ENCODE results near the gene MINDY2.
"Not testable (repeated sequence)": the region's sequence is repeated elsewhere in the genome, so short reads cannot be mapped to it uniquely, and the experiment has no call there.

Gene MINDY2

GRCh38 chr15:58752716-58753115 lies 18.4 kb upstream of the MINDY2 start:
- FAIRE-seq, result no peak

DNA sequence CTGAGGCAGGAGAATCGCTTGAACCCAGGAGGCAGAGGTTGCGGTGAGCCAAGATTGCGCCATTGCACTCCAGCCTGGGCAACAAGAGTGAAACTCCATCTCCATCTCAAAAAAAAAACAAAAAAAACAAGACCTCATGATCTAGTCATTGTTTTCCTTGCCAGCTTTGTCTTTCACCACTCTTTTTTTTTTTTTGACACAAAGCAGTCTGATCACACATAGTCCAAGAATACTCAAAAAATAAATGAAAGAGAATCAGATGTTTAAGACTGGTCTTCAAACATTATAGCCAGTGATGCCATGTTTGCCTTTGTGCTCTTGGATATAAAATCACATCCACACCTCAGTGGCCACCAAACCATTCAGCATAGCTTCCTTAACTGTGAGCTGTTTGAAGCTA lies 15.8 kb upstream of the MINDY2 start:
- FAIRE-seq, result no peak

GRCh38 chr15:58755956-58756355 lies 15.1 kb upstream of the MINDY2 start:
- FAIRE-seq, result no peak

DNA sequence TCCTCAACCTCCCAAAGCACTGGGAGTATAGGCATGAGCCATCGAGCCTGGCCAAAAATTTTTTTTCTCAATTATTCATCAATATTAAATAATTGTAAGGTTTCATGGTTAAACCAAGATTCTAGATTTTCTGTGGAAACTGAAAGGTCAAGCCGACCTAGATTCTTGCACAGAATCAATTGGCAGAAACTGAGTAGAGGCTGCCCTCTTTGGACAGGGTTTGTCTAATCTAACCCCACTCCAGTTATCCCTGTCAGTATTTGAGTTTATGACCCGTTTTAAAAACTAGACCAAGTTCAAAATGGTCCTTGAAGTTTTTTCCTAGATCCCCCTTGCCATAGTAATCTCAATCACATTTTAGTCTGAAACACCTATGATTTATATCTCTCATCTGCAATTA lies 13.0 kb upstream of the MINDY2 start:
- no peak for FAIRE-seq

- FAIRE-seq, result no peak
These were observed 10.6 kb upstream of the MINDY2 start for GRCh38 chr15:58760385-58761009.

GRCh38 chr15:58761010-58761388 lies 10.1 kb upstream of the MINDY2 start:
- FAIRE-seq, result no peak

DNA sequence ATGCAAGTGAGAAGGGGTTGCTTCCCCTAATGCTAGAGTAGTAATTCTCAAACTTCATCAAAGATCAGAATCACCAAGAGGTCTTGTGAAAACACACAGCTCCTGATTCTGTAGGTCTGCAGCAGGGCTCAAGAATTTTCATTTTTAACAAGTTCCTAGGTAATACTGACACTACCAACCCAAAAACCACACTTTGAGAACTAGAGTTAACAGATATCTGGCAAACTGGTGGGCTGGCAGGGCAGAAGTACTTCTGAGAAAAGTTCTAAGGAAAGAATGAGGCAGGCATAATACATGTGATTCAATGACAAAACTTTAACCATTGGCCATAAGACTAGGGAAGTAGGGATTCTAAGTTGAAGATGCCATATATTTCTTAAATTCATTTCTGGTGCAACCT lies 8.8 kb upstream of the MINDY2 start:
- no peak for FAIRE-seq

GRCh38 chr15:58762731-58763130 lies 8.4 kb upstream of the MINDY2 start:
- no peak for FAIRE-seq

GRCh38 chr15:58764468-58764867 lies 6.6 kb upstream of the MINDY2 start:
- no peak for FAIRE-seq

GRCh38 chr15:58766290-58766689 lies 4.8 kb upstream of the MINDY2 start:
- FAIRE-seq, result no peak

DNA sequence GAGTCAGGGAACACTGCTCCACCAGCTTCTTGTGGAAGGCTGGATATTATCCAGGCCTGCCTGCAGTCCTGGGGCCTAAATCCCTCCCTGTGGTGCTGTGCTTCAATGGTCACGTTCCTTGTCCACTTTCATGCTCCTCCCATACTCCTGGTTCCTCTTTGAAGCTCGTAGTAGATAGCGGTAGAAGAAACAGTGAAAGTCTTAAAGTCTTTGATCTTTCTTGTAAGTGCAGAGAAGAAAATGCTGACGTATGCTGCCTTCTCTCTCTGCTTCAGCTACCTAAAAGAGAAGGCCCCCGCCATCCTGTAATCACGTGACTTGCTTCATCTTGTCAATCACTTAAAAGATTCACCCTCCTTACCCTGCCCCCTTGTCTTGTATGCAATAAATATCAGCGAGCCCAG lies 2.5 kb upstream of the MINDY2 start:
- FAIRE-seq, result not testable (repeated sequence)

GRCh38 chr15:58770519-58770856 lies 614 bp upstream of the MINDY2 start:
- no peak for FAIRE-seq

DNA sequence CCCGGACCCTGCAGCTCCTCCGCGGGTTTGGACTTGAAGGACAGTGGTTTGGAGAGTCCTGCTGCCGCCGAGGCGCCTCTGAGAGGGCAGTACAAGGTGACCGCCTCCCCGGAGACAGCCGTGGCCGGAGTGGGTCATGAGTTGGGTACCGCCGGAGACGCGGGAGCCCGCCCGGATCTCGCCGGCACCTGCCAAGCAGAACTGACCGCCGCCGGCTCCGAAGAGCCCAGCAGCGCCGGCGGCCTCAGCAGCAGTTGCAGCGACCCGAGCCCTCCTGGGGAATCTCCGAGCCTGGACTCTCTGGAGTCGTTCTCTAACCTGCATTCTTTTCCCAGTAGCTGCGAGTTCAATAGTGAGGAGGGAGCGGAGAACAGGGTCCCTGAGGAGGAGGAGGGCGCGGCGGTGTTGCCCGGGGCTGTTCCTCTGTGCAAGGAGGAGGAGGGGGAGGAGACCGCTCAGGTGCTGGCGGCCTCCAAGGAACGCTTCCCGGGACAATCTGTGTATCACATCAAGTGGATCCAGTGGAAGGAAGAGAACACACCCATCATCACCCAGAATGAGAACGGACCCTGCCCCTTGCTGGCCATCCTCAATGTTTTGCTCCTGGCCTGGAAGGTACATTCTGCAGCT lies 634 bp downstream of the MINDY2 start:
- FAIRE-seq, result no peak

DNA sequence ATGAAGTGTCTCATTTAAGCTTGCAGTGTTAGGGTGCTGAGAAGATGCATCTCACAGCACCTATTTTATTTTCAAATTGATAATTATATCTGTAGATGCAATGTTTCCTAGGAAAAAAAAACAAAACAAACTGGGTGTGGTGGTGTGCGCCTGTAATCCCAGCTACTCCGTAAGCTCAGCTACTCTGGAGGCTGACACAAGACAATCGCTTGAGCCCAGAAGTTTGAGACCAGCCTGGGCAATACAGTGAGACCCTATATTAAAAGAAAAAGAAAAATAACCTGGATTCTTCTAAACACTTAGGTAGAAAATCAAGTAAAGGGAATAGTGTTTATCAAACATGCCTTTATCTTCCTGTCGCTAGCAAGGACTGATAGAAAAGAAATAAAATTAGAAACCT lies 1.9 kb downstream of the MINDY2 start:
- no peak for FAIRE-seq

- FAIRE-seq, result no peak
These were observed 4.3 kb downstream of the MINDY2 start for GRCh38 chr15:58775402-58775801.

- FAIRE-seq, result no peak
These were observed 6.0 kb downstream of the MINDY2 start for GRCh38 chr15:58777107-58777506.

DNA sequence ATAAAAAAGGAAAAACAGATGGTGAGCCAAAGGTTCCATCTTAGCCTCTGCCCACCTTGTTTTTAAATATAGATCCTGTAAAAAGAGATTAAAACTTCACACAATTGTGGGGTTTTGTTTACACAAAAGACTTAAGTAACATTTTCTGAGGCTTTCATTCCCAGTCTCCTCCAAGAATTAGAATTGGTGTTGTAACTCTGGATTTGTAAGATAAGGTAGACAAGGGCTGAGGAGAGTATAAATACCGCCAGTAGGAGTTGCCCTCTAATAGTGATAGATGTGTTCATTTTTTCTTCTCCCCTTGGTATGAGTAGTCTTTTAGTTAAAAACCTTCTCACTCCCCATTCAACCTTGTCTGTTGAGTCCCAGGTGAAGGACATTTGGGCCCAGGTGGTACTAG lies 8.5 kb downstream of the MINDY2 start:
- FAIRE-seq, result no peak

DNA sequence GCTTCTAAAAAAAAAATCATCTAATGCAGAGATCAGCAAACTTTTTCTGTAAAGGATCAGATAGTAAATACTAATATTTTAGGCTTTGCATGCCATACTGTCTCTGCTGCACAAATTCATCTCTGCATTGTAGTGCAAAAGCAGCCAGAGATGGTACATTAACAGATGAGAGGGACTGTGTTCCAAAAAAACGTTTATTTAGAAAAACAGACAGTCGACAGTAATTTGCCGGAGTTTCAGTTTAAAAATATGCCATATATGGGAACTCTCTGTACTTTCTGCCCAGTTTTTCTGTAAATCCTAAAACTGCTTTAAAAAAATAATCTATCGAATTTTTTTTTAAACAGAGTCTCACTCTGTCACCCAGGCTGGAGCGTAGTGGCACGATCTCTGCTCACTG lies 14.3 kb downstream of the MINDY2 start:
- FAIRE-seq, result no peak

DNA sequence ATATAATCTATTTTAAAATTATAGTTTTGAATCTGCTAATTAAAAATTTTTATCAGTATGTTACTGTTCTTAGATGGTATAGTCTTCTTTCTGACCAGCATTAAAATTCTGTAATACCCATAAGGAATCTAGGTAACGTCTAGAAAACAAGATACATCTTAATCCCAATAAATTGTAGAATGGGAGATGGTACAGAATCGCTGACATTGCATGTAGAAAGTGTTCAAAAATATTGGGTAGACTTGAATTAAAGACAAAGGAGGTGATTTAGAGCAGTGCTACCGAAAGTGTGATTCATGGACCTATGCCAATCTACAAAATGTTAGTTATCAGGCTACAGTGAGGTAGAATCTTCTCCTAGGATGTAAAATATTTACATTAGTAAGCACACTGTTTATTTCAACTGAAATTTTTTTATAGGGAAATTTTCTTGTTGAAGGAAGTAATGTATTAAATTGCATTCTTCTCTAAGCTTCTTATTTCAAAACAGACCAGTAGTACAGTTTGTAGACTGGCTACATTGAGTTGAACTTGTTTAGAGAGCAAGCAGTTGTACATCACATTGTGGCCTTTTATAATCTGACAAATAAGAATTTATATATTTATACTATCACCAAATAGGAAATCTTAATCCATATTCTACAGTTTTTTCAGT lies 17.1 kb downstream of the MINDY2 start:
- FAIRE-seq, result no peak

DNA sequence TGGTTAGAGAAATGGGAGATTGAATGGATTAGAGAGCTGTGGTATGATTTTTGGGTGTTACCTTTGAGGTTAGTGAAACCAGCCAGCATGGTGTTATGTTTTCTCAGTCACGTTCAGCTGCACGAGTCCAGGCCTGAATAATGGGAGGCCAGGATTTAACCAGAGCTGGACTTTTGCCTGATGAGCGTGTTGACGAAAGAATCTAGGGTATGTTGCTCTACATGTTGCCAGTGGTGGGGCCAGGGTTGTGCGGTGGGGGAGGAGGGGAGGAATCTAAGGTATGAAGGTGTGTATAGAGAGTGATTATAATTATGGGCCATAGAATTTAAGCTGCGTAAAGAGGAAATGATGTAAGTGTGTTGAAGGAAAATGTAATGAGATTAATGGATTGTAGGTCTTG lies 22.8 kb downstream of the MINDY2 start:
- FAIRE-seq, result no peak

DNA sequence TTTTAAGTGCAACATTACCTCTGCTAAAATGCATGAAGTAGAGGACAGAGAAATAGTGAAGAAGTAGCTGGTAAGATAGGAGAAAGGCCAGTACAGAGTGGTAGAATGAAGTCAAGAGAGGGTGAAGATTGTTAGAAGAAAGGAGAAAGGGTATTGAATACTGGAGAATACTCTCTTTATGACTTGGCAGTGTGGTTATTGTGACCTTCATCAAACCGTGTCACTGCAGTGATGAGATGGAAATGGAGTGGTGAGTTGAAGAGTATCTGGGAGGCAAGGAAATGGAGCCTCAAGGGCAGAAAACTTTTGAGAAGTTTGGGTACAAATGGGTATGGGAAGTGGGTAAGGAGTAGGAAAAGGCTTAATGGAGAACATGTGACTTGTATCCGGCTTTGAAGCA lies 24.7 kb downstream of the MINDY2 start:
- no peak for FAIRE-seq

DNA sequence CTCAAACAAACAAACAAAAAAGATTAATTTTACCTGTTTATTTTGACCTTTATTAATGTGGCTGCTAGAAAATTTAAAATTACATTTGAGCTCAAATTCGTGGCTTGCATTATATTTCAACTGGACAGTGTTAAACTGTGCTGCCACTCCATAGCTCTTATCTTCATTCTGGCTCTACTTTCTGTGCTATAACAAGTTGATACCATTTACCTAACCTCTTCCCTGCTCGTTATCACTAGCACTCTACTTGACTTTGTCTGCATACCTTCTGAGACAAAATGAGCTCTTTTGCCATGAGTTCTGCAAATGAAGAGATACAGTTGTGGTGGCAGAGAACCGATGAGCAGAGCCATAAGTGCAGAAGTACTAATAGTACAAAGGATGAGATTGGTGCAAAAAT lies 26.4 kb downstream of the MINDY2 start:
- no peak for FAIRE-seq

DNA sequence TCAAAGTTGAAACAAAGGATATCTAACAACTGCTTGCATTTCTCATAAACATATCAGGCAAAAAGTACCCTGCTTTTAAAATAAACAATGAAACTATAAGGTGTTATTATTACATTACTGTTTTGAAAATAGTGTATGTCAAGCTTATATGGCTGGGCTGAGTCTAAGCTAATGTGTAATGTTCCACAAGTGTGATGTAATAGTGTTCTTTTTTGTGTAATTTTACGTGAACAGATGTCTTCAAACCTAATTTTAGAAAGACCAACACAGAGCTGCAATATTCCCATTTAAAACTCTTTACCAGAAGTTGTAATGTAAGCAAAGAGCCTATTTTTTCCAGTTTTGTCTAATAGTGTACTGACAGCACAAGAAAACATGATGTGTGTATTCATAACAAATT lies 34.0 kb downstream of the MINDY2 start:
- FAIRE-seq, result no peak

GRCh38 chr15:58823267-58823666 lies 52.2 kb downstream of the MINDY2 start:
- FAIRE-seq, result not testable (repeated sequence)

GRCh38 chr15:58830556-58830955 lies 59.5 kb downstream of the MINDY2 start:
- FAIRE-seq, result no peak

All from TTC549 (cell line).